Tibial nerve (tissue), 4 donors: ENCODE data around the gene HECW1.

Experiments used
- CTCF ChIP-seq, 5 experiments: fragments of 200-600 bp in 3 of 5; fragments of 450-650 bp in 2 of 5; sonication (generic) in 3 of 5; IDR thresholded peaks; one replicate each; pipeline ENCODE4 v1.5.1; 2016 to 2019; ENCODE audit warnings: antibody characterized with exemption in 5 of 5, mild to moderate bottlenecking in 3 of 5, moderate library complexity in 2 of 5
- EP300 ChIP-seq, 2 donors: sonication (generic); formaldehyde crosslinking; IDR thresholded peaks; one replicate each; pipeline ENCODE4 v1.6.1; 2017; ENCODE audit warnings: antibody characterized with exemption in 2 of 2, mild to moderate bottlenecking in 1 of 2
- POLR2A ChIP-seq, 2 donors: fragments of 450-650 bp; IDR thresholded peaks; one replicate each; pipeline ENCODE4 v1.6.1; 2017; ENCODE audit warnings: antibody characterized with exemption in 2 of 2, mild to moderate bottlenecking in 2 of 2, moderate library complexity in 2 of 2

GRCh38 chr7:43362652-43363034, 250.2 kb downstream of the HECW1 start:
- TF ChIP-seq CTCF (IDR thresholded peaks at IDR 0.05) (no peak), POLR2A (IDR thresholded peaks at IDR 0.05) (no peak), EP300 (IDR thresholded peaks at IDR 0.05) (no peak)
